Neural cell (in vitro differentiated cells): ENCODE measurements around the gene MYO18B.

Experiments used
- TAF1 ChIP-seq: IDR thresholded peaks from 2 replicates; pipeline ENCODE4 v1.6.1; 2012; ENCODE audit warnings: low read depth
- TF ChIP-seq, protein P1 (sequence below): IDR thresholded peaks from 2 replicates; pipeline ENCODE4 v1.6.1; 2012; ENCODE audit warnings: borderline replicate concordance

GRCh38 chr22:26068571-26068970, 326.6 kb downstream of the MYO18B start:
- no peak for TF ChIP-seq TAF1
- TF ChIP-seq, protein P1, sequence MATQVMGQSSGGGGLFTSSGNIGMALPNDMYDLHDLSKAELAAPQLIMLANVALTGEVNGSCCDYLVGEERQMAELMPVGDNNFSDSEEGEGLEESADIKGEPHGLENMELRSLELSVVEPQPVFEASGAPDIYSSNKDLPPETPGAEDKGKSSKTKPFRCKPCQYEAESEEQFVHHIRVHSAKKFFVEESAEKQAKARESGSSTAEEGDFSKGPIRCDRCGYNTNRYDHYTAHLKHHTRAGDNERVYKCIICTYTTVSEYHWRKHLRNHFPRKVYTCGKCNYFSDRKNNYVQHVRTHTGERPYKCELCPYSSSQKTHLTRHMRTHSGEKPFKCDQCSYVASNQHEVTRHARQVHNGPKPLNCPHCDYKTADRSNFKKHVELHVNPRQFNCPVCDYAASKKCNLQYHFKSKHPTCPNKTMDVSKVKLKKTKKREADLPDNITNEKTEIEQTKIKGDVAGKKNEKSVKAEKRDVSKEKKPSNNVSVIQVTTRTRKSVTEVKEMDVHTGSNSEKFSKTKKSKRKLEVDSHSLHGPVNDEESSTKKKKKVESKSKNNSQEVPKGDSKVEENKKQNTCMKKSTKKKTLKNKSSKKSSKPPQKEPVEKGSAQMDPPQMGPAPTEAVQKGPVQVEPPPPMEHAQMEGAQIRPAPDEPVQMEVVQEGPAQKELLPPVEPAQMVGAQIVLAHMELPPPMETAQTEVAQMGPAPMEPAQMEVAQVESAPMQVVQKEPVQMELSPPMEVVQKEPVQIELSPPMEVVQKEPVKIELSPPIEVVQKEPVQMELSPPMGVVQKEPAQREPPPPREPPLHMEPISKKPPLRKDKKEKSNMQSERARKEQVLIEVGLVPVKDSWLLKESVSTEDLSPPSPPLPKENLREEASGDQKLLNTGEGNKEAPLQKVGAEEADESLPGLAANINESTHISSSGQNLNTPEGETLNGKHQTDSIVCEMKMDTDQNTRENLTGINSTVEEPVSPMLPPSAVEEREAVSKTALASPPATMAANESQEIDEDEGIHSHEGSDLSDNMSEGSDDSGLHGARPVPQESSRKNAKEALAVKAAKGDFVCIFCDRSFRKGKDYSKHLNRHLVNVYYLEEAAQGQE, result no peak
